HepG2 (cell line): ENCODE data around the gene DHRS1. TPM values are rescaled to one million over a fixed set of nuclear protein-coding genes. Genes with fewer than 3 reads are reported as not detected.

Experiments
- DR1 ChIP-seq: sonication (generic); formaldehyde crosslinking; IDR thresholded peaks from 2 replicates; pipeline ENCODE4 v1.8.0; 2021; ENCODE audit warnings: mild to moderate bottlenecking, missing genetic modification reagents, inconsistent platforms
- FOXO4 ChIP-seq: sonication (generic); formaldehyde crosslinking; conservative IDR thresholded peaks from 2 replicates; pipeline ENCODE4 v1.8.1; 2023; ENCODE audit warnings: missing genetic modification reagents
- MTF2 ChIP-seq: sonication (generic); formaldehyde crosslinking; IDR thresholded peaks from 2 replicates; pipeline ENCODE4 v1.5.0; 2020; ENCODE audit warnings: missing genetic modification reagents, borderline replicate concordance
- NCOA1 ChIP-seq: sonication (generic); formaldehyde crosslinking; IDR thresholded peaks from 2 replicates; pipeline ENCODE4 v1.9.0; 2021; ENCODE audit warnings: missing genetic modification reagents
- NFE2L1 ChIP-seq: sonication (generic); formaldehyde crosslinking; IDR thresholded peaks from 2 replicates; pipeline ENCODE4 v1.4.0; 2020; ENCODE audit warnings: missing genetic modification reagents, mild to moderate bottlenecking, borderline replicate concordance
- SNAPC4 ChIP-seq: sonication (generic); formaldehyde crosslinking; IDR thresholded peaks from 2 replicates; pipeline ENCODE4 v1.4.0; 2020; ENCODE audit warnings: mild to moderate bottlenecking, missing genetic modification reagents
- polyA plus RNA-seq, 8 experiments: library from polyadenylated mRNA; depleted of rRNA in 3 of 8; stranded (reverse) in 7 of 8; unstranded in 1 of 8; fragments of >200 nt; fragmentation: Illumina TruSeq in 4 of 8; extraction: Trizol in 4 of 8; gene quantifications; 2 replicates each; pipeline versions ENCODE4 v1.2.1 to v1.2.3, GENCODE V29; 2011 to 2016; ENCODE audit warnings: low read depth in 4 of 8, missing spikeins in 1 of 8, mixed read lengths in 1 of 8; ENCODE audit not compliant: insufficient read depth in 1 of 8
- total RNA-seq, 5 experiments: library from RNA; depleted of rRNA; stranded (reverse); fragments of >200 nt; fragmentation: Illumina TruSeq; extraction: Trizol; gene quantifications; 2 replicates each; pipeline ENCODE4 v1.2.3, GENCODE V29; 2016; ENCODE audit warnings: low read depth in 1 of 5
- TF ChIP-seq, protein P1 (sequence below): sonication (generic); formaldehyde crosslinking; IDR thresholded peaks from 2 replicates; pipeline ENCODE4 v1.4.0; 2020; ENCODE audit warnings: missing genetic modification reagents, borderline replicate concordance
- TF ChIP-seq, protein P2 (sequence below): sonication (generic); formaldehyde crosslinking; IDR thresholded peaks from 2 replicates; pipeline ENCODE4 v1.4.0; 2020; ENCODE audit warnings: mild to moderate bottlenecking, missing genetic modification reagents, borderline replicate concordance

DHRS1 gene
- total and polyA plus RNA-seq, 2 of the 13 experiments (the other 11 are each of a cell fraction or from before 2014, with no cell fraction given) = 49.8 to 60.8 TPM

- TF ChIP-seq NCOA1 (no peak), DR1 (no peak), SNAPC4 (CRISPR knock-in tag) (0 out of 2 replicates have a peak, but pooled peaks have one; percentile 51), FOXO4 (CRISPR knock-in tag) (peak; percentile 97; the same call in 1 of the 2 replicates), MTF2 (0 out of 2 replicates have a peak, but pooled peaks have one; percentile 9), NFE2L1 (CRISPR knock-in tag) (no peak)
- TF ChIP-seq, protein P1, sequence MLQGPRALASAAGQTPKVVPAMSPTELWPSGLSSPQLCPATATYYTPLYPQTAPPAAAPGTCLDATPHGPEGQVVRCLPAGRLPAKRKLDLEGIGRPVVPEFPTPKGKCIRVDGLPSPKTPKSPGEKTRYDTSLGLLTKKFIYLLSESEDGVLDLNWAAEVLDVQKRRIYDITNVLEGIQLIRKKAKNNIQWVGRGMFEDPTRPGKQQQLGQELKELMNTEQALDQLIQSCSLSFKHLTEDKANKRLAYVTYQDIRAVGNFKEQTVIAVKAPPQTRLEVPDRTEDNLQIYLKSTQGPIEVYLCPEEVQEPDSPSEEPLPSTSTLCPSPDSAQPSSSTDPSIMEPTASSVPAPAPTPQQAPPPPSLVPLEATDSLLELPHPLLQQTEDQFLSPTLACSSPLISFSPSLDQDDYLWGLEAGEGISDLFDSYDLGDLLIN (CRISPR knock-in tag) = no peak
- TF ChIP-seq, protein P2, sequence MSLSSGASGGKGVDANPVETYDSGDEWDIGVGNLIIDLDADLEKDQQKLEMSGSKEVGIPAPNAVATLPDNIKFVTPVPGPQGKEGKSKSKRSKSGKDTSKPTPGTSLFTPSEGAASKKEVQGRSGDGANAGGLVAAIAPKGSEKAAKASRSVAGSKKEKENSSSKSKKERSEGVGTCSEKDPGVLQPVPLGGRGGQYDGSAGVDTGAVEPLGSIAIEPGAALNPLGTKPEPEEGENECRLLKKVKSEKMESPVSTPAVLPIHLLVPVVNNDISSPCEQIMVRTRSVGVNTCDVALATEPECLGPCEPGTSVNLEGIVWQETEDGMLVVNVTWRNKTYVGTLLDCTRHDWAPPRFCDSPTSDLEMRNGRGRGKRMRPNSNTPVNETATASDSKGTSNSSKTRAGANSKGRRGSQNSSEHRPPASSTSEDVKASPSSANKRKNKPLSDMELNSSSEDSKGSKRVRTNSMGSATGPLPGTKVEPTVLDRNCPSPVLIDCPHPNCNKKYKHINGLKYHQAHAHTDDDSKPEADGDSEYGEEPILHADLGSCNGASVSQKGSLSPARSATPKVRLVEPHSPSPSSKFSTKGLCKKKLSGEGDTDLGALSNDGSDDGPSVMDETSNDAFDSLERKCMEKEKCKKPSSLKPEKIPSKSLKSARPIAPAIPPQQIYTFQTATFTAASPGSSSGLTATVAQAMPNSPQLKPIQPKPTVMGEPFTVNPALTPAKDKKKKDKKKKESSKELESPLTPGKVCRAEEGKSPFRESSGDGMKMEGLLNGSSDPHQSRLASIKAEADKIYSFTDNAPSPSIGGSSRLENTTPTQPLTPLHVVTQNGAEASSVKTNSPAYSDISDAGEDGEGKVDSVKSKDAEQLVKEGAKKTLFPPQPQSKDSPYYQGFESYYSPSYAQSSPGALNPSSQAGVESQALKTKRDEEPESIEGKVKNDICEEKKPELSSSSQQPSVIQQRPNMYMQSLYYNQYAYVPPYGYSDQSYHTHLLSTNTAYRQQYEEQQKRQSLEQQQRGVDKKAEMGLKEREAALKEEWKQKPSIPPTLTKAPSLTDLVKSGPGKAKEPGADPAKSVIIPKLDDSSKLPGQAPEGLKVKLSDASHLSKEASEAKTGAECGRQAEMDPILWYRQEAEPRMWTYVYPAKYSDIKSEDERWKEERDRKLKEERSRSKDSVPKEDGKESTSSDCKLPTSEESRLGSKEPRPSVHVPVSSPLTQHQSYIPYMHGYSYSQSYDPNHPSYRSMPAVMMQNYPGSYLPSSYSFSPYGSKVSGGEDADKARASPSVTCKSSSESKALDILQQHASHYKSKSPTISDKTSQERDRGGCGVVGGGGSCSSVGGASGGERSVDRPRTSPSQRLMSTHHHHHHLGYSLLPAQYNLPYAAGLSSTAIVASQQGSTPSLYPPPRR (CRISPR knock-in tag) = no peak
Measured at GRCh38 chr14:24271834-24272263, 27.7 kb downstream of the DHRS1 start (continued).
